HG03095 (cell line): ENCODE data around the gene TFDP2.
"Not testable (repeated sequence)": the region's sequence is repeated elsewhere in the genome, so short reads cannot be mapped to it uniquely, and the experiment has no call there.

ENCODE experiments used
- ATAC-seq: cut with Tn5 transposase; IDR thresholded peaks from one replicate; pipeline ENCODE4 v1.9.1; 2021; ENCODE audit warnings: moderate library complexity; ENCODE audit not compliant: unreplicated experiment

Gene TFDP2

DNA sequence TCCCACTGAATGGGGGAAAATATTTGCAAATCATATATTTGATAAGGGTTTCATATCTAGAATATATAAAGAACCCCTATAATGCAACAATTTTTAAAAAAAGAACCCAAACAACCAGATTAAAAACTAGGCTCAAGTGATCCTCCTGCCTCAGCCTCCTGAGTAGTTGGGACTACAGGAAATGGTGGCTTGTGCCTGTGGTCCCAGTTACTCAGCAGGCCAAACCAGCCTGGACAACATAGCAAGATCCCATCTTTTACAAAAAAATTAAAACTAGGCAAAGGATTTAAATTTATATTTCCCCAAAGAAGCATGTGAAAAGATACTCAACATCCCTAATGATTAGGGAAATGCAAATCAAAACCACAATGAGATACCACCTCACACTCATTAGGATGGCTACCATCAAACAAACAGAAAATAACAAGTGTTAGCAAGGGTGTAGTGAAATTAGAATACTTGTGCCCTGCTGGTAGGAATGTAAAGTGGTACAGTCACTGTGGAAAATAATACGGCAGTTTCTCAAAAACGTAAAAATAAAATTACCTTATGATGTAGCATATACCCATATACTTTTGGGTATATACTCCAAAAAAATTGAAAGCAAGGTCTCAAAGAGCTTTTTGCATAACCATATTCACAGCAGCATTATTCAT, 19.7 kb downstream of the TFDP2 start:
- ATAC-seq: no peak

GRCh38 chr3:142127941-142128658, 21.2 kb downstream of the TFDP2 start:
- no peak for ATAC-seq

DNA sequence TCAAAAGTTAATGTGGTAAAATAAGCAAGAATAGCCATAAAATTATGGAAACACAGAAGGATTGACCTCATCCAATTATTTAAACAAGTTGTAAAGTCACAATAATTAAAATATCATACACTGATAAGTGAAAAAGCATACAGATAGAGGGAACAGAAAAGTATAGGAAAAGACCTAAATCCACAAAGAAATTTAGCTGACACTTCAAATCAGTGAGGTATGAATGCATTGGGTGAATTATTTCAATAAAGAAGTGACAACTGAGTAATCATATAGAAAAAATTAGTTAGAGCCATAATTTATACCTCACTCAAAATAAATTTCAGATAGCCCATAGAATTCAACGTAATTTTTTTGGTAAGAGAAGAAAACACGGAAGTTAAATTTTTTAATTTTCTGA, 25.1 kb downstream of the TFDP2 start:
- no peak for ATAC-seq

DNA sequence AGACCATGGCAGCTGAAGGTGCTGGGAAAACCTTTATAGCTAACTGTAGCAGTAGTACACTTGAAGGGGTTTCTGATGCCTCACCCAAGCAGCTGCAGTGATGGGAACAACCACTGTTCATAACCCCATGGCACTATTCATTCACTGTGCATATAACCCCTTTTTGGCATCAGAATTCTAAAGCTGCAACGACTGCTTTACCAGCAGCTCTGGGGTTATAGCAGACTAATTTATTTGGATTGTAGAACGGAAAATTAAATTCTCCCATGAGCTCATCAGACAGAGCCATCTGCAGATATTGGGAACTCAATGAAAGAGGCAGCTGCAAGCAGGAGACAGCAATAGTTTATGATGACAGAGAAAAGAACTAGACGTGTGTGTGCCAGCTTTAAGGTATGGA, 28.6 kb downstream of the TFDP2 start:
- no peak for ATAC-seq

GRCh38 chr3:142118911-142119310, 30.4 kb downstream of the TFDP2 start:
- no peak for ATAC-seq

GRCh38 chr3:142117056-142117851, 32.1 kb downstream of the TFDP2 start:
- no peak for ATAC-seq

DNA sequence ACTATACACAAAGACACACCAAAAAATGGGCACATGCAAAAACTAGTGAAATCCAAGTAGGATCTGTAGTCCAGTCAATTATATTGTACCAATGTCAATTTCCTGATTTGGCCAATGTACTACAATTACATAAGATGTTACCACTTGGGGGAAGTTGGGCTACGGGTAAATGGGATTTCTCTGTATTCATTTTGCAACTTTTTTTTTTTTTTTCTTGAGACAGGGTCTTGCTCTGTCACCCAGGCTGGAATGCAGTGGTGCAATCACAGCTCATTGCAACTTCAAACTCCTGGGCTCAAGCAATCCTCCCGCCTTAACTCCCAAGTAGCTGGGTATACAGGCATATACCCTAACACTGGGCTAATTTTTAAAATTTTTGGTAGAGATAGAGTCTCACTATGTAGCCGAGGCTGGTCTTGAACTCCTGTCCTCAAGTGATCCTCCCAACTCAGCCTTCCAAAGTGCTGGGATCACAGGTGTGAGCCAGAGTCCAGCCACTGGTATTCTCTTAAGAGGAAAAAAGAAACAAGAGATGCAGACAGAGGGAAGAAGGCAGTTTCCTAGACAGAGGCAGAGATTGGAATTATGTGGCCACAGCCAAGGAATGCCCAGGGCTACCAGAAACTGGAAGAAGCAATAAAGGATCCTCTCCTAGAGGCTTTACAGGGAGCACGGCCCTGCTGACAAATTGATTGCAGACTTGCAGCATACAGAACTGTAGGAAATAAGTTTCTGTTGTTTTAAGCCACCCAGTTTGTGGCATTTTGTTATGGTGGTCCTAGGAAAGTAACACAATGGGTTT, 33.3 kb downstream of the TFDP2 start:
- ATAC-seq: no peak

- ATAC-seq: no peak
Measured at GRCh38 chr3:142112601-142113000, 36.7 kb downstream of the TFDP2 start.

DNA sequence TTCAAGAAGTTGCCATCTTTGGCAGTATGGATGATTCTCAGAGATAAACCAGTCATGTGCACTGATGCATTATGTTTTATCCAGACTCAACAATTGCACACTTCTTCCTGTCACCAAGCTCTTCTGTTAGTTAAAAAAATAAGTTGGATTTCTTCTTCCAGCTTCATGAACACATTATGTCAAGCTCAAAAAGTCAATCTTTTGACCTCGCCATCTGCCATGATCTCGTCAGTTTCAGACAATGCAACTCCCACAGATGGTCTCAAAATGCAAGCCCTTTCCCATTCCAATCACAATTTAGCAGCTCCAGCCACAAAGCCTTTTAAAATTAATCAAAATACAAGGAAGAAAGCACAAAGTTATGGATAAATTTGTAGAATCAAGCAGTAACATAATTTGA, 42.8 kb downstream of the TFDP2 start:
- ATAC-seq: no peak

GRCh38 chr3:142105991-142106390, 43.4 kb downstream of the TFDP2 start:
- no peak for ATAC-seq

DNA sequence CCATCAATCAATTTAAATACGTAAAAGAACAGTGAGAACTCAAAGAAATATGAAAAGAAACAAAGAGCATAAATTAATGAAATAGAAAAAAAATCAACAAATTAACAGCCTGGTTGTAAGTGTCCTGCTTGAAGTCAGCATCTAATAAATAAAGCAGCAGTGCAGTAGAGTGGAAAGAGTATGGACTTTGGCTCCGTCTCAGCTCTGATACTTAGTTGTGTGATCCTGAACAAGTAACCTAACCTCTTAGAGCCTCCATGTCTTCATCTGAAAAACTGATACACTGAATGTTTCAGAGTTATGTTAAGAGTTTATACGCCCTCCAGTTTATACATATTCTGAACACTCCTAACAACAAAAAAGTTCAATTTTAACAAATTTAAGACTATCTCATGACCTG, 44.6 kb downstream of the TFDP2 start:
- no peak for ATAC-seq

DNA sequence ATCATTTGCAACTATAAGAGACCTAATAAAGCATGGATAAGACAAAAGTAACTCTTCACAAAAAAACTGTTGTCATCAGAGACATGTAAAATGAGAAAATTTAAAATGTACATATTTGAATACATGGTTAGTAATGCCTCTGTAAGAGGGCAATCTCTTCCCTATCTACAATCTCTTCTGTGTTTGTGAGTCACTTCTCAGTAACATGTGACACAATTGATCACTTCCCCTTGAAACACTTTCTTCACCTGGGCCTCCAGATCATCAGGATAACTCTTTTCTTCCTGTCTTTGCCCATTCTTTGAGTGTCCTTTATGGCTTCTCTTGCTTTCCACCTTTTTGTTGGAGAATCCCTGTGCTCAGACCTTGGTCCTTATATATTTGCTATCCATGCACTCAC, 50.4 kb downstream of the TFDP2 start:
- no peak for ATAC-seq

DNA sequence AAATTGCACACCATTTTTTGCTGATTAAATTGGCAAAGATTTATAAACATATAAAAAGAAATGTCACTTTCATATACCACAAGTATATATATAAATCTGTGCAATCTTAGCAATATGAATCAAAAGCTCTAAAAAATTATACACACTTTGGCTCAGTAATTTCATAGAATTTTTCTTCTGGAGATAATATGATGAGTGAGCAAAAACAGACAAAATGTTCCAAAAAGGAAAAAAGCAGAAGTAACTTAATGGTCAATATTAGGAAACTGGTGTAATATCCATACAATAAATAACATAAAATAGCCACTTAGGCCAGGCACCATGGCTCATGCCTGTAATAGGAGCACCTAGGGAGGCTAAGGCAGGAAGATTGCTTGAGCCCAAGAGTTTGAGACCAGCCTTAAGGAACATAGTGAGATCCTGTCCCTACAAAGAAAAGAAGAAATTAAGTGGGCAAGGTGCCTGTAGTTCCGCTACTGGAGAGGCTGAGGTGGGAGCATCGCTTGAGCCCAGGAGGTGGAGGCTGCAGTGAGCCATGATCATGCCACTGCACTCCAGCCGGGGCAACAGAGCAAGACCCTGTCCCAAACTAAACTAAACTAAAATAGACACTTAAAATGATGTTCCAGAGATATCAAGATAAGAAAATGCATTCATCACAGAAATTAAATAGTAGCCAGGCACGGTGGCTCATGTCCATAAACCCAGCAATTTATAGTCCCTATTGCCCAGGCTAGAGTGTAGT, 52.1 kb downstream of the TFDP2 start:
- no peak for ATAC-seq

DNA sequence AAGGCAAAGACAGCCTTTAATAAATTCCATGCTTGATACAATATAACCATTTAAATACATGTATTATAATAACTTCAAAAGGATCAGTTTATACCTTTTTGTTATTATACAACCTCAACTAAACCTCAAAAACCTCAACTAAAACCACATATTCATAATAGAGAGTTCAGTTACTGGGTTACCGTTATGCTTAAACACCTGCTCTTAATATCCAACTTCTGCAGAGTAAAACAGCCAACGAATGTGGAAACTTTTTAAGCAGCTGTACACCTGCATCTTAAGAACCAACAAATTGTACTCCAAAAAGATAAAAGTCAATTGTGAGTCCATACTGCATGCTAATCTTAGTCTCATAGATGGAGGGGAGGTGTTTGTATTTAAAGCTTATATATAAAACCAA, 53.5 kb downstream of the TFDP2 start:
- no peak for ATAC-seq

- not testable (repeated sequence) for ATAC-seq
Measured at GRCh38 chr3:142088925-142089324, 60.4 kb downstream of the TFDP2 start.

GRCh38 chr3:142088522-142088921, 60.8 kb downstream of the TFDP2 start:
- ATAC-seq: no peak

DNA sequence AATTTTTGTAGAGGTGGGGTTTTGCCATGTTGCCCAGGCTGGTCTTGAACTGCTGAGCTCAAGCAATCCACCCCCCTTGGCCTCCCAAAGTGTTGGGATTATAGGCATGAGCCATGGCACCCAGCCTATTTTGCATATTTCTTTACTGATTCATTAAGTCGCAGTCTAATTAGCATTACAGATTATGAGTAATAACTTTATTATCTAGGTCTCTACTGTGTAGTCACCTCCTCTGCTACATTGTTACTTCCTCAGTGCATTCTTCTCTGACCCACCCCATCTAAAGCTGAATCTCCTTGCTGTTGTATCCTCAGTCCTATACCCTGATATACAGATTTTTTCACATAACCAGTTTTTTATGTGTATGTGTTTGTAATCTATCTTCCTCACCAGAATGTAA, 61.7 kb downstream of the TFDP2 start:
- no peak for ATAC-seq

GRCh38 chr3:142086581-142087090, 62.7 kb downstream of the TFDP2 start:
- no peak for ATAC-seq

- no peak for ATAC-seq
Measured at GRCh38 chr3:142081178-142081577, 68.2 kb downstream of the TFDP2 start.

- no peak for ATAC-seq
Measured at GRCh38 chr3:142077859-142078500, 71.4 kb downstream of the TFDP2 start.
